Pancreas (tissue), 10 donors: ENCODE data around the gene DLG2. TPM values are rescaled to one million over a fixed set of nuclear protein-coding genes. Genes with fewer than 3 reads are reported as not detected.

Source experiments
- ATAC-seq, 4 donors: fragments of 200-7000 bp; cut with Tn5 transposase; one replicate each; pipeline versions ENCODE4 v1.8.0 to v1.9.1; 2020; ENCODE audit warnings: mild to moderate bottlenecking in 4 of 4, moderate library complexity in 4 of 4
- DNase-seq, 6 donors: peaks; one replicate each; pipeline ENCODE4 v3.0.0-alpha.2; 2020
- FAIRE-seq: peaks from 2 replicates; lab custom pipeline; 2012; peaks lifted over from hg19 to GRCh38; lab: Jason Lieb, UNC
- H3K27ac ChIP-seq, 4 donors: fragments of 200-600 bp; sonication (generic); 1 replicate in 3 of 4; 2 replicates in 1 of 4; pipeline versions ENCODE4 v1.5.0 to v1.8.0; 2020
- H3K27me3 ChIP-seq, 4 donors: fragments of 200-600 bp; one replicate each; pipeline ENCODE4 v1.8.0; 2021
- H3K36me3 ChIP-seq, 3 donors: fragments of 200-600 bp; sonication (generic) in 1 of 3; one replicate each; pipeline versions ENCODE4 v1.5.0 to v1.8.0; 2020 to 2021
- H3K4me1 ChIP-seq, 3 donors: fragments of 200-600 bp; one replicate each; pipeline ENCODE4 v1.8.0; 2021
- H3K4me3 ChIP-seq, 4 donors: fragments of 200-600 bp; sonication (generic) in 2 of 4; one replicate each; pipeline versions ENCODE4 v1.5.0 to v1.8.0; 2020 to 2021
- H3K9me3 ChIP-seq, 4 donors: fragments of 200-600 bp; one replicate each; pipeline ENCODE4 v1.8.0; 2021
- WGBS, 2 donors: extraction: QIAGEN DNeasy Blood & Tissue Kit; methylation state at CpG; one replicate each; pipeline ENCODE4 v1.1.7; 2013; 5-methylcytosine and 5-hydroxymethylcytosine counted together
- intact Hi-C, 3 donors: fragments of 100-400 bp; cut with DNase I; formaldehyde crosslinking; loops; one replicate each; pipeline versions ENCODE4 v1.11.1 to v1.14.2; 2022
- polyA plus RNA-seq, 2 donors: library from polyadenylated mRNA; stranded (reverse); fragments of 200-250 nt; gene quantifications; one replicate each; pipeline ENCODE4 v1.2.3, GENCODE V29; 2013
- total RNA-seq, 6 donors: library from RNA; stranded (reverse); fragmentation: NEBNext Ultra II Directional in 4 of 6; extraction: Animal tissue kit (Norgen Biotek cat#: 25700) in 4 of 6; gene quantifications; one replicate each; pipeline versions ENCODE4 v1.2.1 to v1.2.4, GENCODE V29; 2021 to 2023
- TF ChIP-seq, protein P1 (sequence below), 4 donors: fragments of 200-600 bp; sonication (generic) in 3 of 4; IDR thresholded peaks; one replicate each; pipeline versions ENCODE4 v1.5.0 to v1.8.0; 2021; ENCODE audit warnings: antibody characterized with exemption in 4 of 4
- donor health status: healthy with polysubstance abuse.
- donor health status: DM: no; HTN: no; CAD: no; lungs with moderate emphysema.
- donor health status: DM: no; HTN: no; CAD: no.
- donor health status: control.
- donor health status: control.
- donor health status: Bipolar disorder and iron deficiency.
- donor health status: DM: yes; HTN: yes; CAD: no.
- donor health status: DM: no; HTN: no; CAD: no.
- donor health status: DM: no; HTN: no; CAD: no.
- donor health status: DM: yes; HTN: yes; CAD: no.

The DLG2 gene
- total and polyA plus RNA-seq, 8 donors: 1.2 to 5.4 (median 3.6) TPM

- no peaks in the 10 kb centered on the region for H3K9me3 ChIP-seq
- WGBS, 2 donors: 36 to 76% methylated on average over 2 of the region's 2 CpGs
- TF ChIP-seq, protein P1, sequence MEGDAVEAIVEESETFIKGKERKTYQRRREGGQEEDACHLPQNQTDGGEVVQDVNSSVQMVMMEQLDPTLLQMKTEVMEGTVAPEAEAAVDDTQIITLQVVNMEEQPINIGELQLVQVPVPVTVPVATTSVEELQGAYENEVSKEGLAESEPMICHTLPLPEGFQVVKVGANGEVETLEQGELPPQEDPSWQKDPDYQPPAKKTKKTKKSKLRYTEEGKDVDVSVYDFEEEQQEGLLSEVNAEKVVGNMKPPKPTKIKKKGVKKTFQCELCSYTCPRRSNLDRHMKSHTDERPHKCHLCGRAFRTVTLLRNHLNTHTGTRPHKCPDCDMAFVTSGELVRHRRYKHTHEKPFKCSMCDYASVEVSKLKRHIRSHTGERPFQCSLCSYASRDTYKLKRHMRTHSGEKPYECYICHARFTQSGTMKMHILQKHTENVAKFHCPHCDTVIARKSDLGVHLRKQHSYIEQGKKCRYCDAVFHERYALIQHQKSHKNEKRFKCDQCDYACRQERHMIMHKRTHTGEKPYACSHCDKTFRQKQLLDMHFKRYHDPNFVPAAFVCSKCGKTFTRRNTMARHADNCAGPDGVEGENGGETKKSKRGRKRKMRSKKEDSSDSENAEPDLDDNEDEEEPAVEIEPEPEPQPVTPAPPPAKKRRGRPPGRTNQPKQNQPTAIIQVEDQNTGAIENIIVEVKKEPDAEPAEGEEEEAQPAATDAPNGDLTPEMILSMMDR (IDR thresholded peaks at IDR 0.05): no peak
- no peak overlapping the region for H3K27ac ChIP-seq
- H3K27me3 ChIP-seq: no peaks in the 10 kb centered on the region
- H3K4me3 ChIP-seq: no peak overlapping the region
- FAIRE-seq: no peak
- no peak for DNase-seq
- no peaks in the 10 kb centered on the region for H3K4me1 ChIP-seq
- H3K36me3 ChIP-seq: no peaks in the 10 kb centered on the region
- no peak for ATAC-seq
- intact Hi-C loops: no loop called here
These were observed 1862.5 kb downstream of the DLG2 start for GRCh38 chr11:83764643-83765042.

- DNase-seq (no peak), FAIRE-seq (no peak), ATAC-seq (no peak)
- Histone ChIP-seq H3K36me3 (no peaks in the 10 kb centered on the region), H3K27me3 (no peaks in the 10 kb centered on the region), H3K9me3 (no peaks in the 10 kb centered on the region), H3K27ac (no peak overlapping the region), H3K4me1 (no peaks in the 10 kb centered on the region), H3K4me3 (no peak overlapping the region)
- 61 to 71% methylated on average over 1 of the region's 1 CpG for WGBS, 2 donors
- TF ChIP-seq, protein P1 (IDR thresholded peaks at IDR 0.05): no peak
- intact Hi-C loops: no loop called here
These were observed 1866.2 kb downstream of the DLG2 start for GRCh38 chr11:83760932-83761331.

DNA sequence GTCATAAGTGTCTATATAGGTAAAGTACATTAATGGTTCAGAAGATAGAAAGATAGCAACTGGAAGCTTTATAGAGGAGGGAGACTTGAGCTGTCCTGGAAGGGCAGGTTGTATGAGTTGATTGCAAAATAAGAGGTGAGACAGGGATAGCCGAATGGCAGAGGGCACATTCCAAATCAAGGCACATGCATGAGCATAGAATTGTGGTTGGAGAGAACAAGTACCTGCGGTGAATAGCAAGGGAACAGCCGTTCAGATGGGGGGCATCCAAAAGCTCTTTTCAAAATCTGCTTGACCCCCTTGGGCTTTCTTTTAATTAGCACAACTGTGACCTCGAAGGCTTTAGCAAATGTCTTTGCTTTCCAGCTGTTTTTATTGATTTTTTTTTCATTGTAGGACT lies 1868.0 kb downstream of the DLG2 start:
- WGBS, 2 donors: 48 to 65% methylated on average over 4 of the region's 4 CpGs
- Histone ChIP-seq H3K36me3 (no peaks in the 10 kb centered on the region), H3K4me1 (no peaks in the 10 kb centered on the region), H3K27me3 (no peaks in the 10 kb centered on the region), H3K4me3 (no peak overlapping the region), H3K9me3 (no peaks in the 10 kb centered on the region), H3K27ac (no peak overlapping the region)
- DNase-seq: no peak
- no peak for ATAC-seq
- TF ChIP-seq, protein P1 (IDR thresholded peaks at IDR 0.05): no peak
- intact Hi-C loops: no loop called here
- no peak for FAIRE-seq

GRCh38 chr11:83751041-83751440 lies 1876.1 kb downstream of the DLG2 start:
- no peak for FAIRE-seq
- no peak for ATAC-seq
- H3K36me3 ChIP-seq: no peaks in the 10 kb centered on the region
- H3K4me3 ChIP-seq: no peak overlapping the region
- TF ChIP-seq, protein P1 (IDR thresholded peaks at IDR 0.05): no peak
- no peak for DNase-seq
- intact Hi-C loops: no loop called here
- H3K4me1 ChIP-seq: no peaks in the 10 kb centered on the region
- WGBS, 2 donors: 56 to 59% methylated on average over 1 of the region's 1 CpG
- no peak overlapping the region for H3K27ac ChIP-seq
- no peaks in the 10 kb centered on the region for H3K9me3 ChIP-seq
- H3K27me3 ChIP-seq: no peaks in the 10 kb centered on the region

GRCh38 chr11:83746921-83747585 lies 1880.1 kb downstream of the DLG2 start:
- no peaks in the 10 kb centered on the region for H3K27me3 ChIP-seq
- WGBS, 2 donors: 78 to 84% methylated on average over 4 of the region's 4 CpGs
- no peak for DNase-seq

More at GRCh38 chr11:83746921-83747585, 1880.1 kb downstream of the DLG2 start:
- H3K9me3 ChIP-seq: no peaks in the 10 kb centered on the region
- H3K27ac ChIP-seq: no peak overlapping the region
- TF ChIP-seq, protein P1 (IDR thresholded peaks at IDR 0.05): no peak
- no peaks in the 10 kb centered on the region for H3K36me3 ChIP-seq
- H3K4me3 ChIP-seq: no peak overlapping the region
- FAIRE-seq (no peak), ATAC-seq (no peak)
- intact Hi-C loops: no loop called here
- H3K4me1 ChIP-seq: no peaks in the 10 kb centered on the region
